Dedifferentiated amniotic fluid mesenchymal stem cell (primary cell): ENCODE data around the gene ZNF468.
"Not testable (repeated sequence)": the region's sequence is repeated elsewhere in the genome, so short reads cannot be mapped to it uniquely, and the experiment has no call there.

Experiments
- DNase-seq: peaks from one replicate; pipeline ENCODE4 v3.0.0-alpha.2; 2016; ENCODE audit errors: extremely low spot score

Gene ZNF468

DNA sequence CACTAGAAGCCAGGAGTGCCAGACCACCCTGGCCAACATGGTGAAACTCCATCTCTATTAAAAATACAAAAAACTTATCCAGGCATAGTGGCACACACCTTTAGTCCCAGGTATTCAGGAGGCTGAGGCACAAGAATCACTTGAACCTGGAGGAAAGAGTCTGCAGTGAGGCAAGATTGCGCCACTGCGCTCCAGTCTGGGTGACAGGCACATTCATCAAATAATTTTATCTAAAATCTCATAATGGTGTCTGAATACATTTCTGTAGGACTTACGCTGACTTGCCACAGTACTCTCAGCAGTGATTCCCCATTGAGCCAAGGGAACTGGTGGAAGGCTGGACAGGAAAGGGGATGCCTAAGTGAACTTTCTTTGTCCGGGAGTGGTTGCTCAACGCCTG lies 31.7 kb downstream of the ZNF468 start:
- DNase-seq, result no peak

DNA sequence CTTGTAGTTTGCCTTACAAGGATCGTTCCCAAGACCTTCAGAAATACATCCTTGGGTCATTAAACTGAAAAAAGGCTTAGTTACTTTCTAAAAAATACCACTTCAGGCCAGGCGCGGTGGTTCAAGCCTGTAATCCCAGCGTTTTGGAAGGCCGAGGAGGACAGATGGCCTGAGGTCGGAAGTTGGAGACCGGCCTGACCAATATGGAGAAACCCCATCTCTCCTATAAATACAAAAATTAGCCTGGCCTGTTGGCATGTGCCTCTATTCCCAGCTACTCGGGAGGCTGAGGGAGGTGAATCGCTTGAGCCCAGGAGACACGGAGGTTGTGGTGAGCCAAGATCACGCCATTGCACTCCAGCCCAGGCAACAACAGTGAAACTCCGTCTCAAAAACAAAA lies 33.7 kb downstream of the ZNF468 start:
- DNase-seq, result no peak

DNA sequence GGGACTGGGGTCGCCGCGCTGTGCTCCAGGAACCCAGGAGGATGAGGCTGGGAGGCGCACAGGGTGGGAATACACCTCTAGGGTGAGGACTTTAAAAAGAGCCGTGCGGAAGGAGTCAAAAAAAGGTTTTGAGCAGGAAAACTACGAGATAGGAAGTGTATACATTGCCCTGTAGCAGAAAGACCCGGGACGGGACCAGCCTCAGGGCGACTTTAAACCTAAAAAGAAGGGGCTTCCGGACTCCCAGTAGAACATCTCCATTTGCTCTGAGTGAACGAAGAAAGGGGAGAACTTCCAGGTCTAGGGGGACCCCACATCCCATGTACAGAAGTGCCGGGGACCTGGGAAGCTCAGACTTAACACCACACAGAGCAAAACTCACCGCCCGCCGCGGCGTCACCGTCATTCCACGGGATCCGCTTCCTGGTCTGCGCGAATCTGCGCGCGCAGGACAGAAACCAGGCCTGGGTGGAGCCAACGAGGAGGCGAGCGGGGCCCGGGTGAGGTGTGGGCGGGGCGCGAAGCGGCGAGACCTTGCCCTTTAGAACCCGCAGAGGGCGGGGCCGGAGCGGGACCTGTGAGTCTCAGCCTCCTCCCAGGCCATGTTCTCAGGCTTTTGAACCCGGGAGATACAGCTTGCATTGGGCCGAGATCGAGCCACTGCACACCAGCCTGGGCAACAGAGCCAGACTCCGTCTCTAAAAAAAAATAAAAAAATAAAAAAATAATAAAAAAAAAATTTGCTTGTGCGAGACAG lies 36.0 kb downstream of the ZNF468 start, which contains the start of gene ZNF28:
ZNF28 (minus strand) TSS at position 430 of the 757 bp plus-strand sequence. CDS start 3,675 bp downstream, outside the sequence.
- DNase-seq, result not testable (repeated sequence)

GRCh38 chr19:52820472-52821203 lies 36.8 kb downstream of the ZNF468 start:
- DNase-seq, result not testable (repeated sequence)

DNA sequence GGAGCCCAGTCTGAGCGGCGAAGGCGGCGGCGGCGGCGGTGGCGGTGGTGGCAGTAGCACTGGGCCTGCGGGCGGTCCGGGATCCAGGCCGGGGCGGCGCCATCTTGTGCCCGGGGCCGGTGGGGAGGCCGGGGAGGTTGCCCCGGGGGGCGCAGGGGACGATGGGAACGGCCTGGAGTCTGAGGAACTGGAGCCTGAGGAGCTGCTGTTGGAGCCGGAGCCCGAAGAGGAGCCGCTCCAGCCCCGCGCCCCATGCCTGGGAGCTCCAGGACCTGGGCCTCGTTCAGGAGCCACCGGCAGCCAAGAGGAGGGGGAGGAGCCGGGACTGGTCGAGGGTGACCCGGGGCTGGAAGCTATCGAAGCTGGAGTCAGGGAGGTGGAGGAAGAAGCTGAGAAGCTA lies 47.6 kb downstream of the ZNF468 start:
- no peak for DNase-seq

DNA sequence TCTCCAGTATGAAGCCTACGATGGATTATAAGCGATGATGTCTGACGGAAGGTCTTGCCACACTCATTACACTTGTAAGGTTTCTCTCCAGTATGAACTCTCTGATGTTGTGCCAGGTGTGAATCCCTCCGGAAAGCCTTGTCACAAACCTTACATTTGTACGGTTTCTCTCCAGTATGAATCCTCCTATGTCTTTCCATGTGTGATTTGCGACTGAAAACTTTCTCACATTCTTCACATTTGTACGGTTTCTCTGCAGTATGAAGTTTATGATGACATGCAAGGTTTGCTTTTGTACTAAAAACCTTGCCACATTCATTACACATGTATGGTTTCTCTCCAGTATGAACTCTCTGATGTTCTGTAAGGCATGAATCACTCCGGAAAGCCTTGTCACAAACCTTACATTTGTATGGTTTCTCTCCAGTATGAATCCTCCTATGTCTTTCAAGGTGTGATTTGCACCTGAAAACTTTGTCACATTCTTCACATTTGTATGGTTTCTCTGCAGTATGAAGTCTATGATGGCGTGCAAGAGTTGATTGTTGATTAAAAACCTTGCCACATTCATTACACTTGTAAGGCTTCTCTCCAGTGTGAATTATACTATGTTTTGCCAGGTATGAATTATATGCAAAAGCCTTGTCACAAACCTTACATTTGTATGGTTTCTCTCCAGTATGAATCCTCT lies 57.3 kb downstream of the ZNF468 start:
- not testable (repeated sequence) for DNase-seq

DNA sequence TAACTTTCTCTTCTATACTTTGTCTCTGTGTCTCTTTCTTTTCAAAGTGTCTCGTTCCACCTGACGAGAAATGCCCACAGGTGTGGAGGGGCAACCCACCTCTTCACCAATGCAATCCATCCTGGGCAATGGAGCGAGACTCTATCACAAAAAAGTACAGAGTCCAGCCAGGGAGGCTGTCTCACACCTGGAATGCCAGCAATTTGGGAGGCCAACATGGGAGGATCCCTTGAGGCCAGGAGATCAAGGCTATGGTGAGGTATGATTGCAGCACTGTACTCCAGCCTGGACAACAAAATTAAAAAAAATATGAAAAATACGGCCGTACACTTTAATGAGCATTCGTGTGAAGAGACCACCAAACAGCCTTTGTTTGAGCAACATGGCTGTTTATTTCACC lies 68.0 kb downstream of the ZNF468 start:
- DNase-seq, result no peak
